Fibroblast of lung (primary cell): ENCODE results near the gene CLDN19.

Experiments
- EZH2 ChIP-seq: IDR thresholded peaks from 2 replicates; pipeline ENCODE4 v1.5.1; 2012; ENCODE audit warnings: low read length, control low read depth, mild to moderate bottlenecking; ENCODE audit errors: missing control alignments
- TF ChIP-seq, protein P1 (sequence below), 2 donors: IDR thresholded peaks in 1 of 2; conservative IDR thresholded peaks in 1 of 2; 1 replicate in 1 of 2; 2 replicates in 1 of 2; pipeline ENCODE4 v1.5.1; 2011 to 2012; ENCODE audit warnings: low read length in 2 of 2, control low read depth in 1 of 2, inconsistent platforms in 1 of 2, low read depth in 1 of 2, mild to moderate bottlenecking in 1 of 2

DNA sequence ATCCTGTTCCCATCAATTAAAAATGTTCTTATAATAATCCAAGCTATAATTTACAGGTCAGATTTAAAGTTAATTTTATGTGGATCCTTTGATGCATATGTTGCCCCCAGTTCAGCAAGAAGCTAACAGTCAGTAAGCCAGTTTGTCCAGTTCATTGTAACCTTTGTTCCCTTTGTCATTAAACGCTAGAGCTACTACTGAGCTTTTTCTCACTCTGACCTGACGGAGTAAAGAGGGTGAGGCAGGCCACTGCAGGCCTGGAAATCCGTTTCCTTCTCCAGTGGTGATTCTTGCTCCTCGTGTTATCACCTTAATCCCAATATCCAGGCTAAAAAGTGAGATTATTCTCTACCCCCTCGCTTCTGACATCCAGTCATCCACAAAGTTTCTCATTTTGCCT lies 47.6 kb downstream of the CLDN19 start:
- TF ChIP-seq, protein P1, sequence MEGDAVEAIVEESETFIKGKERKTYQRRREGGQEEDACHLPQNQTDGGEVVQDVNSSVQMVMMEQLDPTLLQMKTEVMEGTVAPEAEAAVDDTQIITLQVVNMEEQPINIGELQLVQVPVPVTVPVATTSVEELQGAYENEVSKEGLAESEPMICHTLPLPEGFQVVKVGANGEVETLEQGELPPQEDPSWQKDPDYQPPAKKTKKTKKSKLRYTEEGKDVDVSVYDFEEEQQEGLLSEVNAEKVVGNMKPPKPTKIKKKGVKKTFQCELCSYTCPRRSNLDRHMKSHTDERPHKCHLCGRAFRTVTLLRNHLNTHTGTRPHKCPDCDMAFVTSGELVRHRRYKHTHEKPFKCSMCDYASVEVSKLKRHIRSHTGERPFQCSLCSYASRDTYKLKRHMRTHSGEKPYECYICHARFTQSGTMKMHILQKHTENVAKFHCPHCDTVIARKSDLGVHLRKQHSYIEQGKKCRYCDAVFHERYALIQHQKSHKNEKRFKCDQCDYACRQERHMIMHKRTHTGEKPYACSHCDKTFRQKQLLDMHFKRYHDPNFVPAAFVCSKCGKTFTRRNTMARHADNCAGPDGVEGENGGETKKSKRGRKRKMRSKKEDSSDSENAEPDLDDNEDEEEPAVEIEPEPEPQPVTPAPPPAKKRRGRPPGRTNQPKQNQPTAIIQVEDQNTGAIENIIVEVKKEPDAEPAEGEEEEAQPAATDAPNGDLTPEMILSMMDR (conservative IDR thresholded peaks at IDR 0.05 in 1 of 2, IDR thresholded peaks at IDR 0.05 in 1 of 2; ENCODE audit: low read depth in 1 of 2, low read length in 2 of 2) = no peak
- no peak for TF ChIP-seq EZH2
